Fibroblast of villous mesenchyme (primary cell): Measurements from ENCODE around the gene SYNJ2. TPM values are rescaled to one million over a fixed set of nuclear protein-coding genes. Genes with fewer than 3 reads are reported as not detected.

ENCODE experiments used
- DNase-seq: peaks from one replicate; pipeline ENCODE4 v3.0.0-alpha.2; 2010; ENCODE audit warnings: low read depth
- H3K4me3 ChIP-seq: 2 replicates; pipeline ENCODE4 v1.5.1; 2011; ENCODE audit warnings: low read depth, mild to moderate bottlenecking, low read length
- CTCF ChIP-seq: IDR thresholded peaks from 2 replicates; pipeline ENCODE4 v1.5.1; 2012; ENCODE audit warnings: low read depth, mild to moderate bottlenecking, low read length; ENCODE audit not compliant: insufficient read depth
- total RNA-seq: library from RNA; depleted of rRNA; stranded (reverse); fragments of >200 nt; gene quantifications from 2 replicates; pipeline ENCODE4 v1.2.3, GENCODE V29; 2012

Gene SYNJ2
- total RNA-seq, 1 donor: 53.1 TPM

GRCh38 chr6:158078320-158078719, 96.7 kb downstream of the SYNJ2 start:
- no peak for TF ChIP-seq CTCF
- H3K4me3 ChIP-seq: no peak overlapping the region
- no peak for DNase-seq

- DNase-seq: no peak
These were observed 99.4 kb downstream of the SYNJ2 start for GRCh38 chr6:158080849-158081656.

GRCh38 chr6:158081657-158081935, 99.9 kb downstream of the SYNJ2 start:
- no peak overlapping the region for H3K4me3 ChIP-seq
- DNase-seq: no peak
- no peak for TF ChIP-seq CTCF

More at GRCh38 chr6:158080849-158081656, 99.4 kb downstream of the SYNJ2 start:
- no peak overlapping the region for H3K4me3 ChIP-seq
- no peak for TF ChIP-seq CTCF

- DNase-seq: peak; percentile 30
- H3K4me3 ChIP-seq: no peak overlapping the region
- TF ChIP-seq CTCF: no peak
These were observed 102.0 kb downstream of the SYNJ2 start for GRCh38 chr6:158083455-158084325.

GRCh38 chr6:158085261-158086053, 103.8 kb downstream of the SYNJ2 start:
- H3K4me3 ChIP-seq: no peak overlapping the region
- no peak for TF ChIP-seq CTCF
- DNase-seq: no peak

GRCh38 chr6:158086054-158086503, 104.4 kb downstream of the SYNJ2 start:
- no peak for DNase-seq
- H3K4me3 ChIP-seq: no peak overlapping the region
- no peak for TF ChIP-seq CTCF
